H1 (cell line): ENCODE data around the gene REM1. TPM values are rescaled to one million over a fixed set of nuclear protein-coding genes. Genes with fewer than 3 reads are reported as not detected.

ENCODE experiments used
- FOSL1 ChIP-seq: IDR thresholded peaks from 2 replicates; pipeline ENCODE4 v1.6.1; 2011; ENCODE audit warnings: mild to moderate bottlenecking, low read depth, low read length, moderate library complexity; ENCODE audit not compliant: insufficient read depth
- KDM5A ChIP-seq: fragments of 200-600 bp; IDR thresholded peaks from 2 replicates; pipeline ENCODE4 v1.7.1; 2012; ENCODE audit warnings: mild to moderate bottlenecking, low read length, inconsistent platforms, mixed read lengths
- NRF1 ChIP-seq: IDR thresholded peaks from 2 replicates; pipeline ENCODE4 v1.6.1; 2011; ENCODE audit warnings: mild to moderate bottlenecking, low read depth, low read length, improper control_type of control experiment
- SP2 ChIP-seq: IDR thresholded peaks from 2 replicates; pipeline ENCODE4 v1.6.1; 2012; ENCODE audit warnings: mild to moderate bottlenecking, low read length, inconsistent platforms
- TCF12 ChIP-seq: IDR thresholded peaks from 2 replicates; pipeline ENCODE4 v1.6.1; 2011; ENCODE audit warnings: low read depth, mild to moderate bottlenecking, low read length
- polyA plus RNA-seq, 7 experiments: library from polyadenylated mRNA; depleted of rRNA in 3 of 7; stranded (reverse) in 5 of 7; unstranded in 2 of 7; fragments of >200 nt in 5 of 7; fragments of 200-250 nt in 2 of 7; gene quantifications; 1 replicate in 5 of 7; 2 replicates in 1 of 7; 4 replicates in 1 of 7; pipeline versions ENCODE4 v1.2.1 to v1.2.3, GENCODE V29; 2011 to 2013; ENCODE audit warnings: missing spikeins in 2 of 7, mixed read lengths in 2 of 7
- total RNA-seq: library from RNA; stranded (reverse); fragmentation: NEBNext Ultra II Directional; extraction: Animal tissue kit (Norgen Biotek cat#: 25700); gene quantifications from 2 replicates; pipeline ENCODE4 v1.2.1, GENCODE V29; 2021
- TF ChIP-seq, protein P1 (sequence below): fragments of 300-600 bp; sonication (generic); IDR thresholded peaks from 2 replicates; pipeline ENCODE4 v1.7.1; 2012; ENCODE audit warnings: low read length, moderate library complexity, mild to moderate bottlenecking, inconsistent platforms; ENCODE audit not compliant: insufficient replicate concordance
- TF ChIP-seq, protein P2 (sequence below): IDR thresholded peaks from 2 replicates; pipeline ENCODE4 v1.6.1; 2012; ENCODE audit warnings: low read length, inconsistent platforms

The REM1 gene
- total and polyA plus RNA-seq, 2 of the 8 experiments (the other 6 are each of a cell fraction or from before 2014, with no cell fraction given): 0.05 TPM; not detected in 1

DNA sequence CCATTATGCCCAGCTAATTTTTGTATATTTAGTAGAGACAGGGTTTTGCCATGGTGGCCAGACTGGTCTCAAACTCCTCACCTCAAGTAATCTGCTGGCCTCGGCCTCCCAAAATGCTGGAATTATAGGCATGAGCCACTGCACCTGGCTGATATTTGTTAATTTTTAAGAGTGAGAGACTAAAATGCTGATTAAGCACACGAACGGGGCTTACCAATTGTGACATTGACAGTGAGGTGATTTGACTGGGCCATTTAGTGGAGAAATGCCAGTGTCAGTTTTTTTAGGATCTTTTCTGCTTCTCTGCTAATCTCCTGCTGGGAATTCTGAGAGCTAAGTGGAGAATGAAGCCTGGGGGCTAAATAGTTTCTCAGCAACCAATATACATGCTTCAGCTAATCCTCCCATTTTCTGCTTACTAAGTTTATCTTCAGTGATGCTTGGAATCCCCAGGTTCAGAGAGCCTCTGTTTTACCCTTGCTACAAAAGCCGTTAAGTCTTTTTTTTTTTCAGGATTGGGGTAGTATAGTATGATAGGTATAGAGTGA lies 44.4 kb upstream of the REM1 start (continued):
- TF ChIP-seq, protein P1, sequence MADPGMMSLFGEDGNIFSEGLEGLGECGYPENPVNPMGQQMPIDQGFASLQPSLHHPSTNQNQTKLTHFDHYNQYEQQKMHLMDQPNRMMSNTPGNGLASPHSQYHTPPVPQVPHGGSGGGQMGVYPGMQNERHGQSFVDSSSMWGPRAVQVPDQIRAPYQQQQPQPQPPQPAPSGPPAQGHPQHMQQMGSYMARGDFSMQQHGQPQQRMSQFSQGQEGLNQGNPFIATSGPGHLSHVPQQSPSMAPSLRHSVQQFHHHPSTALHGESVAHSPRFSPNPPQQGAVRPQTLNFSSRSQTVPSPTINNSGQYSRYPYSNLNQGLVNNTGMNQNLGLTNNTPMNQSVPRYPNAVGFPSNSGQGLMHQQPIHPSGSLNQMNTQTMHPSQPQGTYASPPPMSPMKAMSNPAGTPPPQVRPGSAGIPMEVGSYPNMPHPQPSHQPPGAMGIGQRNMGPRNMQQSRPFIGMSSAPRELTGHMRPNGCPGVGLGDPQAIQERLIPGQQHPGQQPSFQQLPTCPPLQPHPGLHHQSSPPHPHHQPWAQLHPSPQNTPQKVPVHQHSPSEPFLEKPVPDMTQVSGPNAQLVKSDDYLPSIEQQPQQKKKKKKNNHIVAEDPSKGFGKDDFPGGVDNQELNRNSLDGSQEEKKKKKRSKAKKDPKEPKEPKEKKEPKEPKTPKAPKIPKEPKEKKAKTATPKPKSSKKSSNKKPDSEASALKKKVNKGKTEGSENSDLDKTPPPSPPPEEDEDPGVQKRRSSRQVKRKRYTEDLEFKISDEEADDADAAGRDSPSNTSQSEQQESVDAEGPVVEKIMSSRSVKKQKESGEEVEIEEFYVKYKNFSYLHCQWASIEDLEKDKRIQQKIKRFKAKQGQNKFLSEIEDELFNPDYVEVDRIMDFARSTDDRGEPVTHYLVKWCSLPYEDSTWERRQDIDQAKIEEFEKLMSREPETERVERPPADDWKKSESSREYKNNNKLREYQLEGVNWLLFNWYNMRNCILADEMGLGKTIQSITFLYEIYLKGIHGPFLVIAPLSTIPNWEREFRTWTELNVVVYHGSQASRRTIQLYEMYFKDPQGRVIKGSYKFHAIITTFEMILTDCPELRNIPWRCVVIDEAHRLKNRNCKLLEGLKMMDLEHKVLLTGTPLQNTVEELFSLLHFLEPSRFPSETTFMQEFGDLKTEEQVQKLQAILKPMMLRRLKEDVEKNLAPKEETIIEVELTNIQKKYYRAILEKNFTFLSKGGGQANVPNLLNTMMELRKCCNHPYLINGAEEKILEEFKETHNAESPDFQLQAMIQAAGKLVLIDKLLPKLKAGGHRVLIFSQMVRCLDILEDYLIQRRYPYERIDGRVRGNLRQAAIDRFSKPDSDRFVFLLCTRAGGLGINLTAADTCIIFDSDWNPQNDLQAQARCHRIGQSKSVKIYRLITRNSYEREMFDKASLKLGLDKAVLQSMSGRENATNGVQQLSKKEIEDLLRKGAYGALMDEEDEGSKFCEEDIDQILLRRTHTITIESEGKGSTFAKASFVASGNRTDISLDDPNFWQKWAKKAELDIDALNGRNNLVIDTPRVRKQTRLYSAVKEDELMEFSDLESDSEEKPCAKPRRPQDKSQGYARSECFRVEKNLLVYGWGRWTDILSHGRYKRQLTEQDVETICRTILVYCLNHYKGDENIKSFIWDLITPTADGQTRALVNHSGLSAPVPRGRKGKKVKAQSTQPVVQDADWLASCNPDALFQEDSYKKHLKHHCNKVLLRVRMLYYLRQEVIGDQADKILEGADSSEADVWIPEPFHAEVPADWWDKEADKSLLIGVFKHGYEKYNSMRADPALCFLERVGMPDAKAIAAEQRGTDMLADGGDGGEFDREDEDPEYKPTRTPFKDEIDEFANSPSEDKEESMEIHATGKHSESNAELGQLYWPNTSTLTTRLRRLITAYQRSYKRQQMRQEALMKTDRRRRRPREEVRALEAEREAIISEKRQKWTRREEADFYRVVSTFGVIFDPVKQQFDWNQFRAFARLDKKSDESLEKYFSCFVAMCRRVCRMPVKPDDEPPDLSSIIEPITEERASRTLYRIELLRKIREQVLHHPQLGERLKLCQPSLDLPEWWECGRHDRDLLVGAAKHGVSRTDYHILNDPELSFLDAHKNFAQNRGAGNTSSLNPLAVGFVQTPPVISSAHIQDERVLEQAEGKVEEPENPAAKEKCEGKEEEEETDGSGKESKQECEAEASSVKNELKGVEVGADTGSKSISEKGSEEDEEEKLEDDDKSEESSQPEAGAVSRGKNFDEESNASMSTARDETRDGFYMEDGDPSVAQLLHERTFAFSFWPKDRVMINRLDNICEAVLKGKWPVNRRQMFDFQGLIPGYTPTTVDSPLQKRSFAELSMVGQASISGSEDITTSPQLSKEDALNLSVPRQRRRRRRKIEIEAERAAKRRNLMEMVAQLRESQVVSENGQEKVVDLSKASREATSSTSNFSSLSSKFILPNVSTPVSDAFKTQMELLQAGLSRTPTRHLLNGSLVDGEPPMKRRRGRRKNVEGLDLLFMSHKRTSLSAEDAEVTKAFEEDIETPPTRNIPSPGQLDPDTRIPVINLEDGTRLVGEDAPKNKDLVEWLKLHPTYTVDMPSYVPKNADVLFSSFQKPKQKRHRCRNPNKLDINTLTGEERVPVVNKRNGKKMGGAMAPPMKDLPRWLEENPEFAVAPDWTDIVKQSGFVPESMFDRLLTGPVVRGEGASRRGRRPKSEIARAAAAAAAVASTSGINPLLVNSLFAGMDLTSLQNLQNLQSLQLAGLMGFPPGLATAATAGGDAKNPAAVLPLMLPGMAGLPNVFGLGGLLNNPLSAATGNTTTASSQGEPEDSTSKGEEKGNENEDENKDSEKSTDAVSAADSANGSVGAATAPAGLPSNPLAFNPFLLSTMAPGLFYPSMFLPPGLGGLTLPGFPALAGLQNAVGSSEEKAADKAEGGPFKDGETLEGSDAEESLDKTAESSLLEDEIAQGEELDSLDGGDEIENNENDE: no peak
- TF ChIP-seq, protein P2, sequence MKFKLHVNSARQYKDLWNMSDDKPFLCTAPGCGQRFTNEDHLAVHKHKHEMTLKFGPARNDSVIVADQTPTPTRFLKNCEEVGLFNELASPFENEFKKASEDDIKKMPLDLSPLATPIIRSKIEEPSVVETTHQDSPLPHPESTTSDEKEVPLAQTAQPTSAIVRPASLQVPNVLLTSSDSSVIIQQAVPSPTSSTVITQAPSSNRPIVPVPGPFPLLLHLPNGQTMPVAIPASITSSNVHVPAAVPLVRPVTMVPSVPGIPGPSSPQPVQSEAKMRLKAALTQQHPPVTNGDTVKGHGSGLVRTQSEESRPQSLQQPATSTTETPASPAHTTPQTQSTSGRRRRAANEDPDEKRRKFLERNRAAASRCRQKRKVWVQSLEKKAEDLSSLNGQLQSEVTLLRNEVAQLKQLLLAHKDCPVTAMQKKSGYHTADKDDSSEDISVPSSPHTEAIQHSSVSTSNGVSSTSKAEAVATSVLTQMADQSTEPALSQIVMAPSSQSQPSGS: no peak
- TF ChIP-seq TCF12: no peak
- TF ChIP-seq NRF1: no peak
- TF ChIP-seq SP2: no peak
- no peak for TF ChIP-seq KDM5A
- no peak for TF ChIP-seq FOSL1
